ENCODE data around the gene ABCA8.

Gene ABCA8

DNA sequence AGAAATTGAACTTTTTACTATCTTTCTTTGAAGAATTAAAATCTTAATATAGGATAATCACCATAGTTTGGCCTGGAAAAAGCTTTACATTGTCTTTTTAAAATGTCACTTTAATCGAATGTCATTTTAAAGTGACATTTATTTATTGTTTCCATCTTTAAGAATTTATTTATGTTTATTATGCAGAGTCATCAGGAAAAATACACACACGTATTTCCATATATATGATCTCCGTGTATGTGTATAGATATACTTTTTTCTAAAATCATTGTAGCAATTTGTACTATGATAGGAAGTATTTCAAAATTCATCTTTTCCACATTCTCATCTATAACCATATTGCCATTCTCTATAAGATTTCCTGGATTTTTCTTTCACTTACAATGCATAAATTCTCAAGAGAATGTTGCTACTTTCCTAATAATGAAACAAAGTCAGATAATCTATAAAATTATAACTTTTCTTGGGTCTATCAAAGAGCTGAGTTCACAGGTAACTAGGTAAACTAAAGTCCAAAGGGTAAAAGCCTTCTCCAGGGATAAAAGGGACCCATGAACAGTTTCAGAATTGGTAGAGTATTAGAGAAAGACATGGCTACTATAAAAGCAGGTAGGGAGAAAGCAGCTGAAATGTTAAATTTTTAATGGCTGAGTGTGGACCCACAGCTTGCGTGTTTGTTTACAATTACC is 11.9 kb downstream of the ABCA8 start:
- no peak for DNase-seq

DNA sequence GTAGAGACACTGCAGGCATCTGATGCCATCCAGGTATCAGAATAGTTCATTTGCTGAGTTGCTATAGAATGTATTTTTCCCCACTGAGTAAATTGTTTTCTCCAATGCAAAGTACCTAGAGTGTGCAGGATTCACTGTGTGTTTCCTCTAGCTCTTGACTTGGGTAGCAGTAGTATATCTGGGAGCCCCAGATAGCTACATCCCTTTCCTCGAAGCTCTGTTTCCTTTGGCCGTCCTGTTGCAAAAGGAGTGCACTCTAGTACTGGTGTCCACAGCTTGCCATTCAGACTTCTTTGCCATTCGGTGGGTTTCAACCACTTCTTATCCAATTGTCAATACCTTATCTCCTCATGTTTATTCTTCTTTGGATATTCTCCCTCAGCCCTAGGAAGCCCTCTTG is 12.8 kb downstream of the ABCA8 start:
- DNase-seq = no peak

DNA sequence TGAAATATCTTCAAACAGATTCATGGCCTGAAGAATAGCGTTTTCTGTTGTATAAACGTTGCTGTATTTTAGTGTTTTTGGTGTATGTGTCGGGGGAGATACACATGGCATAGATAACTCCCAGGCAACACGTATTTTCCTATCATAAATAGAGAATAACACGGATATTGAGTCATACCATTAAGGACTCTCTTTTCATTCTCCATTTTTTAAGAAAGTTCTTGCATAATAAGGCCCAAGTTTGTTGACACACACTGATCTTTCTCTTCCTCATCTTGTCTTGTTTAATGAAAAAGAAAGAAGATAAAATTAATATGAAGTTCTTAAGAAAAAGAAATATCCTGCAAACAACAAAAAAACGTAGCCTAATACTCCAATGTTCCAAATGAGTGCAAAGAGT is 13.4 kb downstream of the ABCA8 start:
- DNase-seq = no peak

DNA sequence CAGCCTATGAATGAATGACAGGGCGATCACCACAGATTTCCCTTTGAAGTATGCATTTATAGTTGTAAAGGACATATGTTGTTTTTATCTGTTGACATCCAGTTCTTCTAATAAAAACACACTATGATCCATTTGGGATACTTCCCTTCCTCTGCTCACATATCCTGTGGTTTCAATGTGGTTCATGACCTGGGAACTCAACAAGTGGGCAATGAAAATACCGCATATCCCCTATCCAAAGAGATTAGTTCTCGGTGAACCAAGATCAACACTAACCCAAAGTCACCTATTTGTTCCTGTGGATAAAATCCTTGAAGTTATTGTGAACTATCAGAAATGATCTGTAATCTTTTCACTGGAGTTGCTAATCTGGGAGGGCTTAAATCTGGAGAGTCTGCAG is 16.0 kb downstream of the ABCA8 start:
- DNase-seq = no peak

DNA sequence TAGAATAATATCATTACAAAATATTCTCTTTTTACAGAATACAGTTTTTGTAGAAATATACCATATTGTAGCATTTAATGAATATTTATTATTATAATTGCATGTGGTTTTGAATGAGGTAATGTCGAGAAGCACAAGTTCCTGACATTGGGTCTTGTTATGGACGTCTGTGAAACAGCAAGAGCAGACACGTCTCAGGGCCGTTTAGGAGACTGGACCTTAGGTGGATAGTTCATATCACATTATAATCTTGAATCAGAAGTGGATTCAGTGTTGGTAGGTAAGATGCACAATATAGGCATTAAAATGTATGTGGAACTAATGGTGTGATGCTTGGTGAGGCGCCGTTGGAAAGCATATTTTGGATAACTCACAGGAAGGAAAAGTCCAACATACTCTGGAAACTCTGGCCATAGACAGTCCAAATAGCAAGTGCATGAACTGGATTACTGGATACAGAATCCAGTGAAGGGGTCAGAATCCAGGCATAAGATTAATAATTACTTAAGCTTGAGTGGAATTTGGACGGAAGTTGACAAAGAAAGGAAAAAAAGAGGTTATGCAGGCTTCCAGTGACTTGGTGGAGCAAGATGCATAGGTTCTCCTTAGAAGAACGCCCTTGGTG is 17.2 kb downstream of the ABCA8 start:
- no peak for DNase-seq

DNA sequence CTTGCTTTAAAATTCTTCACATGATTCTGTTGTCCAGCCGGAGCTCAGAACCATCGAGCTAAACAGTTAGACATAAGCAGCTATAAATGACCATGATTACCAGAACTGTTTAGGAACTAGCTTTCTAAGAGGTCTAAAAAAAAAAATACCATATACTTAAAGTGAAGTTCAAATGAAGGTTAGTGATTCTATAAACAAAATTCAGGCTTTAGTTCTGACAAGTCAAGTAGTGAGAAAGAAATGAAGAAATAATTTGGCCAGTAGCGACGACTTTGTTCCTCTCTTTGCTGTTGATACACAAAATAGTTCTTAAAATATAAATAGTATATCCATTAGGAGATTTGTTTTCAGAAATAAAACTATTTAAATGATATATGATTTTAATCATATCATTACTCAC is 27.7 kb downstream of the ABCA8 start:
- no peak for DNase-seq

DNA sequence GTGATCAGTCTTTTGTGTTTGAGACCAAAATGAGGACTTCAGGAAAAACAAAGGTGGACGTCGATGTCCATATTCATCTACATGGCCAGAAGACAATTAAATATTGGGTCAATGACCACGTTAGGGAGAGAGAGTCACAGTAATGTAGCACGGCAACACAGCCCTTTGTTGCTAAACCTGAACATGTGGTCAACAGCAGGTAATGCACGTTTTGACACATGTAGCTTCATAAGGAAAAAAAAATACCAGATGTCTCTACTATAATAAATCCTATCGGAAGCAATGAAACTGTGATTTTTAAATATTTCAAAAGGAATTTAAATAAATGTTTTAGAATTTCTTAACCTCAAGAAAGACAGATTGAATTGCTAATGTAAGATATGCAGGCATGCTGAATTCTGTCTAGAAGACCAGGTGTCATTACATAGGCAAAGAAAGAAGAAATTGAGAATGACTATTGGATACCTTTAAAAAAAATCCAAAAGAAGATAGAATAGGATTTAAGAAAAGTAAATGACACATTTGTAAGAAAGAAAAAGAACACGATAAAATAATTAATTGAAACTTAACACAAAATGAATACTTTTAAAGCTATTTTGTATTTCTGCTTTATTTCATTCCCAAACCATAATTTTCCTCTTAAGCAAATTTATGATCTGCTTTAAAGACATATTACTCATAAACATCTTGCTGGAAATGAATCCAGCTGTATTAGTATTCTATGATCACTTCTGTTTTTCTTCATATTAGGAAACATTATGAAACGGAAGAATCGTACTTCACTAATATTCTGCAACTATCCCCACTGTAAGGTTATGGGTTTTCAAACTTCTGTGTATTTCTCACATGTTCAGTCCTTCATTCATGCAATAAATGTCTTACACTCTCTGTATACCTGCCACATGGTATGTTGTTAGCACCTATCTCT is 30.1 kb downstream of the ABCA8 start:
- DNase-seq = no peak

DNA sequence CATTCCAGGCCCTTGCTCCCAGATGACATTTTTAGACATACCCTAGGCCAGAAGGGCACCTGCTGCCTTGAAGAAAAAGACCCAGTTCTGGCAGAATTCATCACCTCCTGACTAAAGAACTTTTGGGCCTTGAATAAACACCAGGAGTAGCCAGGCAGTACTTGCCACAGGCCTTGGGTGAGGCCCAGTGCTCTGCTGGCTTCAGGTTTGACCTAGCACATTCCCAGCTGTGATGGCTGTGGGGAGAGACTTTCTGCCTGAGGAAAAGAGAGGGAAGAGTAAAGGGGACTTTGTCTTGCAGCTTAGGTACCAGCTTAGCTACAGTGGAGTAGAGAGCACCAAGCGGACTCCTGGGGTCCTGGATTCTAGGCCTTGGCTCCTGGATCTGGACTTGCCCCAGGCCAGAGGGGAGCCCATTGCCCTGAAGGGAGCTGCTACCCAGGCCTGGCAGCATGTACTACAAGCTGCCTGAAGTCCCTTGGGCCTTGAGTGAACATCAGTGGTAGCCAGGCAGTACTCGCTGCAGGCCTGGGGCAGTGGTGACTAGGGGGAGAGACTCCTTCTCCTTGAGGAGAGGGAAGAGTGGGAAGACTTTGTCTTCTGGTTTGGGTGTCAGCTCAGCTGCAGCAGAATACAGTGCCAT is 44.3 kb downstream of the ABCA8 start:
- DNase-seq = no peak

DNA sequence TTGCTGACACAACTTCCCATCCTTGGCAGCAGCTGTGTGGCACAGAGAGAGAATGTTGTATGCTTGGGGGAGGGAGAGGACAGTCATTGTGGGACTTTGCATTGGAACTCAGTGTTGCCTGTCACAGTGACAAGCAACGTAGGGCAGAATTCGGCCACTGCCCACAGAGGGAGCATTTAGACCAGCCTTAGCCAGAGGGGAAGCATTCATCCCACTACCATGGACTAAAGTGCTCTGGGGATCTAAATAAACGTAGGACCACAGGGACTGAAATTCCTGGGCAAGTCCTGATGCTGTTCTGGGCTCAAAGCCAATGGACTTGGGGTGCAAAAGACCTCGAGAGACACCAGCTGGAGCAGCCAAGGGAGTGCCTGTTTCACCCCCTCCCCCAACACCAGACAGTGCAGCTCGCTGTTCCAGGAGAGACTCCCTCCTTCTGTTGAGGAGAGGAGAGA is 44.9 kb downstream of the ABCA8 start:
- no peak for DNase-seq

DNA sequence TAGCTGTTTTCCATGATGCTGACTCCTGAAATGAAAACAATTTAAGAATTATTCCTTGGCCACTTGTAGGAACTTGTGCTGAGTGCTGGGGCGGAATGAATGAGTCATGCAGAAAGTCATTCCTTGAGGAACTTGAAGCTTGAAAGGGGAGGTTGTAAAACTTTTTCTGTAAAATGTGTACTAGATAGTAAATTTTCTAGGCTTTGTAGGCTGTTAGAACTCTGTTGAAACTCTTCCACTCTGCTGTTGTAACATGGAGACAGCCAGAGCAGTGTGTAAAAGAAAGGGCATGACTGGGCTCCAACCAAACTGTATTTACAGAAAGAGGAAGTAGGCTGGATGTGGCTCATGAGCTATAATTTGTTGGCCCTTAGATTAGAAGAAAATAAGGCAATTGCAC is 46.1 kb downstream of the ABCA8 start:
- DNase-seq = no peak

DNA sequence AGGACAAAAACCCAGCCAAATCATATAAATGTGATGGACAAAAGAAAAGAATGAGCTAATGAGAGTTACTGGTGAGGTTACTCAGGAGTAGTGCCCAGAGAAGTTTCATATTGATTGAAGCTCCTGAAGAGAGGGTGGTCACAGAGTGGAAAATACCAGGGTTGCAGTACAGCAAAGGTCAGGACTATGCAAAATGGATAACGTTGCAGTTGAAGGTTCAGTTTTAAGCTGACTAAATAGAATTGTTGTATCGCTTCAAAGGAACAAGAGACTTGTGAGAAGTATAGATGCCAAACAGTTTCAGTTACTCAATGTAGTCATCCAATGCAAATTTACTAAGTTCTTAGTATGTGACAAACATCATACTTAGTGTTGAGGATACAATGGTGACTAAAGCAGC is 47.1 kb downstream of the ABCA8 start:
- no peak for DNase-seq

DNA sequence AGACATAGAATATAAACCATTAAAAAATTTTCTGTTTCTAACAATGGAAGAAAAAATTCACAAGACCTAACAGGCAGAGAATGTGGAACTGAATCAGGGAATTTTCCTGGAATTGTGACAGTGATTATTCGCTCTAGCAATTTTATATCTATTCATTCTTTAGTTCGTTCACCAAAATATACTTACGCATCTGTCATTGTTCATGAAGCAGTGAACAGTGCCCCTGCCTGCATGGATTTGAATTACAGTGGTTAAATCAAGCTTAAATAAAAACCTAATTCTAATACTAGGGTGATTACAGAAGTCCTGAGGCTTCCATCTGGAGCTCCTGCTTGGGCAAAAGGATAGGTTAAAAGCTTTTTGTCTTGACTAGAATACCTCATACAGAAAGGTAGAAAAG is 48.6 kb downstream of the ABCA8 start:
- no peak for DNase-seq

DNA sequence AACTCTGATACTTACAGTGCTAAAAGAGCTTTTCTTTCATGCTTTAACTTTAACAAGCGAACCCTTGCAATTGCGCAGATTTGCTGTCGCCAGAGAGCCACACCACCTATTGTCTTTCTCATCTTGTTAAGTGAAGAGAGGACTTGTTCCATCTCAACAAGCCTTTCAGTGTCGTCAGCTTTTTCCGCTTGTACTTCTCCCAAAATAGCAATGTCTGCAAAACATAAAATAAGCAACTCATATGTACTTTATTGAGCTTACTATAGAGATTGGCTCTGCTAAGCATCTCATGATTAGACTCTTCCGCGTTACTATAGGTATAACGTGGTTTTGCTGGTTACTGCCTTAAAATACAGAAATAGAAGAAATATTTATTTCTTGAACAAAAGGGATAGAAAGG is 51.9 kb downstream of the ABCA8 start:
- no peak for DNase-seq

DNA sequence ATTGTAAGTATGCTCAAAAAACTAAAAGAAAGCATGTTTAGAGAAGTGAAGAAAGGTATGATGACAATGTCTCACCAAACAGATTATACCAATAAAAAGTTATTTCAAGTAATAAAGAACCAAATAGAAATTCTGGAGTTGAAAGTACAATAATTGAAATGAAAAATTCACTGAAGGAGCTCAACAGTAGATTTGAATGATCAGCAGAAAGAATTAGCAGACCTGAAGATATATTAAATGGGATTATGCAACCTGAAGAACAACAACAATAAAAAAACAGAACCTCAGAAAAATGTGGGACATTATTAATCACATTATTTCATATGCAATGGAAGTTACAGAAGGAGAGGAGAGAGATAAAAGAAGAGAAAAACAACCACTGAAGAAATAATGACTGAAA is 57.6 kb downstream of the ABCA8 start:
- no peak for DNase-seq

DNA sequence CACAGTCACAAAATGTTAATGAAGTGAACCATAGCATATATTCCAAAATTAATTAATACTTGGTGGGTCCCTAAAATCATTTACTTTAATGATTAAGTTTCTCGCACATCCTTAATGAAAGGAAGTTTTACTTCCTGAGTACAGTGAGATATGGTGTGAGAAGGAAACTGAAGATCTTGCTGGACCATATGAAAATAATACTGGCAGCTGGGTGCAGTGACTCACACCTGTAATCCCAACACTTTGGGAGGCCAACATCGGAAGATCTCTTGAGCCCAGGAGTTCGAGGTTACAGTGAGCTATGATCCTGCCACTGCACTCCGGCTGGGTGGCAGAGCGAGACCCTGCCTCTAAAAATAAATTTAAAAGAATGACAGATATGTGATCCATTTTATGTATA is 62.5 kb downstream of the ABCA8 start:
- DNase-seq = no peak

DNA sequence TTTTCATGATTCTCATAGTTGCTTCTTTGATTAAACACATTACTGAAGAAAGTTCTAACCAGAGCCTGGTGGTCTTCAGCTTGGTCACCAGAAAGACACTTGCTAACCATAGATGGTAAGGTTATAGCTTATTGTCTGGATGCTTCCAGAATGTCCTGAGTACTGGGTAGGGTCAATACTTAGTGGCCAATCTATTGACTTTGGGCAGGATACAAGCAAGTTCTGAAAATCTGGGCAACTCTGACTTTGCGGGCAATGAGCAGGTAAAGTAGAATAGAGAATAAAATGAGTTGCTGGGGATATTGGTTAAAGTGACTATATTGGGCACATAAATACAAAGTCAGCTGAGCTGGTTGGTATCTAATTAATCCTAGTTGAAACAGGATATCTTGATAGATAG is 63.0 kb downstream of the ABCA8 start:
- no peak for DNase-seq

DNA sequence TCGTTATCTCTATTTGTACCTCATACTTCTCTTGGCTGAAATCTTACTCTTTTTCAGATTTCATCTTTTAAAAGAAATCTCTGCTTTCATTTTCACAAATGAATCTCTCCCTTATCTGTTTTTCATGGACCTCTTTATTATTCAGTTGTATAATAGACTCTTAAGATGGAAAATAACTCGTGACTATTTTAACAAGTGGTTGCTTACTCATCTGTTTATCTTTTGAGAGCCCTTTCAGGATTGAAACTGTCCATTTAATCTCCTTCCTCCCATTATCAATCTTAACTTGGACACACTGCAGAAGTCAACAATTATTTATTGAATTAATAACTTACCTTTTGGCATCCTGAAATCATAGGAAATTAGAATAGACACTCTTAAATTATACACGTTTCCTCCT is 68.8 kb downstream of the ABCA8 start:
- DNase-seq = no peak

DNA sequence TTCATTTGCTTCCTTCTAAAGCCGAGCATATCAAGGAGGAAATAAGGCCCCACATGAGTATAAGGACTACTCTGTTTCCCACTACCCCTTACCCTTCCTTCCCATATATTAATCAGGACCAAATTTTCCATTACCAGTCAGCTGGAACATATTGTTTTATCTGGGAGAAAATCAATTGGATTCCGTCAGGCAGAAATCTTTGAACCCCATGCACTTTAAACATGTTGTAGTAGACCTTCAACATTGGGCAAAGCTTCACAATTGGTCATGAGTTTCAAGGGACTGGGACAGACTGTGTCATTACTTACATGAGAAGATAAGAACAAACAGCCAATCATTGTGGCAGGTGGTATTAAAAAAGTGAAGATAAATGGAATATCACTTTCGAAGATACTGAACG is 70.3 kb downstream of the ABCA8 start:
- DNase-seq = no peak

DNA sequence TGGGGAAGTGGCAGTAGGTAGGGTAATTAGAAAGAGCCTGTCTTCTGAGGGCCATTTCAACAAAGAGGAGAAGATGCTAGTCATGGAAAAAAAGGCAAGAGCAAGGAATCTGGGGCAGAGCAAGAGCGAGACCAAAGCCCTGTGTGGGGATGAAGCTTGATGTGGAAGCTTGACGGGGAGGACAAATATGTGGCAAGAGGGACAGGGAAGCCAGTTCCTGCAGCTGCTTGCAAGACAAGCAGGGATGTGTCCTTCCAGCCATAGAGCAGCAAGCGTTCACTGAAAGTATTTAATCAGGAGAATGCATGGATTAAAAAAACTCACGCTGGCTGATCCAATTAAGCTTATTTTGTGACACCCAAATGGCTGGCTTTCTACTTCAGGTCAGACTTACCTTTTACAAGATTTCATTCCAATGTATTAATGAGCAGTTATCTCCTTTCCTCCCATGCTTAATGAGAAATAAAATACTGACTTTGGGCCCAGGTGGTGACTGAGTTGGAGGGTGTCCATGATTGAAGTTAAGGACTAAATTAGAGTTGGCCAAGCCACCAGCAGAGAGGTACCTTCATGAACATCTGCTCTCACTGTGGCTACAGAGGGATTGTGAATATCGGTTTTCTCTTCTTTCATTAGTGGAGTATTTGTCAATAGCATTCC is 76.8 kb downstream of the ABCA8 start:
- no peak for DNase-seq

DNA sequence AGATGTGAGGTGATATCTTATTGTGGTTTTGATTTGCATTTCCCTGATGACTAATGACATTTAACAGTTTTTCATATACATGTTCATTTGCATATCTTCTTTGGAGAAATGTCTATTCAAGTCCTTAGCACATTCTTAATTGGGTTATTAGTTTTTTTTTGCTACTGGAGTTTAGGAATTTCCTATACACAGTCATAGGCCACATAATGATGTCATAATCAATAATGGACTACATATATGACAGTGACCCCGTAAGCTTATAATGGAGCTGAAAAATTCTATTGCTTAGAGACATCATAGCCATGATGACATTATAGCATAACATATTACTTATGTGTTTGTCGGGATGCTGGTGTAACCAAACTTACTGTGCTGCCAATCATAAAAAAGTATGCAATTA is 83.7 kb downstream of the ABCA8 start:
- DNase-seq = no peak

DNA sequence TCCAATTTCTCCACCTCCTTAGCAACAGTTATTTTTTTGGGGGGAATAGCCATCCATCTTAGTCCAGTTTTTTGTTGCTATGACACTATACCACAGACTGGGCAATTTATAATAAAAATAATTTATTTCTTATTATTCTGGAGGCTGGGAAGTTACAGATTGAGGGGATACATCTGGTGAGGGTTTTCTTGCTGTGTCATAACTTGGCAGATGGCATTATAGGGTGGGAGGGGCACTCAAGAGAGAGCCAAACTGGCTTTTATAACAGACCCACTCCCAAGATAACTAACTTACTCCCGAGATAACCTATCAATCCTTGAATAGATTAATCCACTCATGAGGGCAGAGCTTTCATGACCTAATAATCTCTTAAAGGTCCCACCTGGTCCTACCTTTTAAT is 84.2 kb downstream of the ABCA8 start:
- DNase-seq = no peak

DNA sequence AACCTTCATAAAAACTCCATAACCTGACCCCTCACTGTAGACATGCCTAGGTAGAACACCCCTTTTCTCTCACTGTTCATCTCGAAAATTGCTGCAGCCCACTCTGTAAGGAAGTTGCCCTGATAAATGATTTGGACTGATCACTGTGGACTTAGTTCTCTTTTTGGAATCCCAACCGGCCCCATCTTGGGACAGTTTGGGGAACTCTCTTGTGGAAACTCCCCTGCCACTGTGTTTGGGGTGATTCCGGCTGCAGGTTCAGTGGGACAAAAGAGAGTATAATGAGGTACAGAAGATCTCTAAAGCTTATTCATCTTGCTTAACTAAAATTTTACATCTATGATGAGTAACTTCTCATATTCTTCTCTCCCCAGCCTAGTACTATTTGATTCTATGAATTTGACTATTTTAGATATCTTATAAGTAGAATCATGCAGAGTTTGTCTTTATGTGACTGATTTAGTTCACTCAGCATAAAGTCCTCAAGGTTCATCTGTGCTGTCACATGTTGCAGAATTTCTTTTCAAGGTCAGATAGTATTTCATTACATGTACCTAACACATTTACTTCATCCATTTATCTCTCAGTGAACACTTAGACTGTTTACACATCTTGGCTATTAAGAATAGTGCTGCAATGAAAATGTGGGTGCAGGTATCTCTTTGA is 84.9 kb downstream of the ABCA8 start:
- DNase-seq = no peak

Measured in NCI-H146 (cell line).